GM21528 (cell line): ENCODE measurements around the gene SYNJ1.
"Not testable (repeated sequence)": the region's sequence is repeated elsewhere in the genome, so short reads cannot be mapped to it uniquely, and the experiment has no call there.

Experiments used
- ATAC-seq: cut with Tn5 transposase; IDR thresholded peaks from one replicate; pipeline ENCODE4 v1.9.1; 2021; ENCODE audit warnings: mild to moderate bottlenecking, moderate library complexity; ENCODE audit not compliant: unreplicated experiment, low FRiP score

The SYNJ1 gene

GRCh38 chr21:32626621-32627196 lies 101.1 kb downstream of the SYNJ1 start:
- no peak for ATAC-seq

GRCh38 chr21:32618218-32618617 lies 109.6 kb downstream of the SYNJ1 start:
- ATAC-seq, result not testable (repeated sequence)

GRCh38 chr21:32613436-32614043 lies 114.3 kb downstream of the SYNJ1 start:
- ATAC-seq, result no peak

DNA sequence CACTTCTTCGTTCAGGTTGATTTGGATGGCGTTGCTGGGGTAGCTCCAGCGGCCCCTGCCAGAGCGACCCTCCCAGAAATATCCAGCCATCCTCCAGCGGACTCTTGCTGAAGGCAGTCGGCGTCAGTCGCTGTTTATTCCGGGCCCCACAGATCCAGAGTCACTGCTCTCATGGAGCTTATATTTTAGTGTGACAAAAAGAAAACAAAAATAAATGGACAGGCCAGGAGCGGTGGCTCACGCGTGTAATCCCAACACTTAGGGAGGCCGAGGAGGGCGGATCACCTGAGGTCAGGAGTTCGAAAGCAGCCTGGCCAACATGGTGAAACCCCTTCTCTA lies 114.8 kb downstream of the SYNJ1 start:
- ATAC-seq, result no peak

DNA sequence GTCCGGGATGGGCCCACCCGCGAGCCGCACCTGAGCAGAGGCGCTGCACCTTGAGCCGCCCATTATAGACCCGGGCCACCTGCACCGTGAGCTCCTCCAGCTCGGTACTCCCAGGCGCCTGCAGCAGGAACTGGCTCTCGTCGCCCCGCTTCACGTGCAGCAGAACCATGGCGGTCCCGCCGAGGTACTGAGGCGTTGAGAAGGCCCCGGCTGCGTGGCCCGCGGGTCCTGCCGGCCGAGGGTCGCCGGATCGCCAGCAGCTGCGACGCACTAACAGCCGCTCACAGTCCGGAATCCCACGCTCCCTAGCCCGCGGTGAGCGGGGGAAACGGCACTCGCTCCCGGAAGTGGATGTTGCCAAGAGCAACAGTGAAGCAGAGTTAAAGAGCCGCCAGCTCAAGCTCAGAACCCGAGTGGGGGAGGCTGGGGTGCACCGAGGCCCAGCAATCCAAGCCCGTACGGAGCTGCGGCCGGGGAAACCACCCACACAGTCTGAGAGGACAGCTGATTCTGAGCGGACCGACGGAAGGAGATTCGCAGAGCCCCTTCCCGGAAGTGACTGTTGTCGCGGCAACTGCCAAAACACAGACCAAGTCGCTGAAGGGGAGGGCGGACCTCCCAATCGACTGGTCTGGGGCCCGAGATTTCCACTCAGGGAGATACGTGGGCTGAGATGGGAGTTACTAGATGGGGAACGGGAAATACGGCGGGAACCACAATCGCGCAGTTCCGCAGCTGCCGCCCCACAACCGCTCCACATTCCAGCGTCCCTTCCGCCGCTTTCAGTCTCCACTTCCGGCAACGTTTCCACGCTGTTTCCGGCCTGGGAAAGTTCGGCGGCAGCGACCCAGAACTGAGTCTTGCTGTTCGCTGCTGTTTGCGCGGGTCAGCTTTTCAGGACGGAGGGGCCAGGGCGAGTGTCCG lies 115.5 kb downstream of the SYNJ1 start, which contains the start of gene CFAP298:
Gene CFAP298 (minus strand): TSS at position 303 of the 924 bp plus-strand sequence. CDS start 134 bp downstream, at position 169.
- peak; percentile 94 for ATAC-seq

- ATAC-seq, result peak; percentile 14
Observed at GRCh38 chr21:32611471-32611997, 116.3 kb downstream of the SYNJ1 start.

GRCh38 chr21:32610940-32611339 lies 116.9 kb downstream of the SYNJ1 start:
- ATAC-seq, result not testable (repeated sequence)

DNA sequence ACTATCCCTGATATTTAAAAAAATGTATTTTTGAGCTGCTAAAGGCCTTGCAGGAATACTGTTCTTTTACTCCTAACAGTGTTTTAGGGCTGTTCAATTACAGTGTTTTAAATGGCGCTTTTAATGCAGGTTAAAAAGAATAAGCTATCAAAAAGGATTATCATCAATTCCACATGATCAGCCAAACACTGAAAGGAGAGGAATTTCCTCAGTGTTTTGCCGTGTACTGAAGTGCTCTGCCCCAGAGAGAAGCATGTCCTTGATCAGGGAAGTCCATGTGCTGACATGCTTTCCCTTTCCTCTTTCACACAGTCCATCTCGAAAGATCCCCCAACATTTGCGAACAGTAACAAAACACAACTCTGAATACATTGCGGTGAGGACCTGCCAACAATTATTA lies 119.0 kb downstream of the SYNJ1 start:
- ATAC-seq, result no peak

GRCh38 chr21:32605469-32605868 lies 122.3 kb downstream of the SYNJ1 start:
- ATAC-seq, result no peak

DNA sequence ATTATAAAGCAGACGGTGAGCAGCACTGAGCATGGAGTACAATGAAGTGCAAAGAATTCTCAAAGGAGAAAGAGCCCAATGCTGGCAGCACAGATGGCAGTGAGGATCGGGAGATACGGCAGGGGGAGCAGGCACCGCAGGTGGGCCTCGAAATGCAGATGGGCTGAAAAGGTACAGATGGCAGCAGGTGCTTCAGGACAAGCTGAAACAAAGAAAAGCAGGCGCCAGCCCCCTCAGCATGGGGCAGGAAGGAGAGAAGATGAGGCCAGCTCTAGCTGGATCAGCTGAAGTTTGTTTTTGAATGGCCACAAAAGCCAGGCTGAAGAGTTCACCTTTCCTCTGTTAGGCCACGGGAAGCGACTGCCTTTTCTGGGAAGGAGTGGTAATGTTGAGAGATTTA lies 123.3 kb downstream of the SYNJ1 start:
- ATAC-seq, result no peak

- no peak for ATAC-seq
Observed at GRCh38 chr21:32603131-32603530, 124.7 kb downstream of the SYNJ1 start.

DNA sequence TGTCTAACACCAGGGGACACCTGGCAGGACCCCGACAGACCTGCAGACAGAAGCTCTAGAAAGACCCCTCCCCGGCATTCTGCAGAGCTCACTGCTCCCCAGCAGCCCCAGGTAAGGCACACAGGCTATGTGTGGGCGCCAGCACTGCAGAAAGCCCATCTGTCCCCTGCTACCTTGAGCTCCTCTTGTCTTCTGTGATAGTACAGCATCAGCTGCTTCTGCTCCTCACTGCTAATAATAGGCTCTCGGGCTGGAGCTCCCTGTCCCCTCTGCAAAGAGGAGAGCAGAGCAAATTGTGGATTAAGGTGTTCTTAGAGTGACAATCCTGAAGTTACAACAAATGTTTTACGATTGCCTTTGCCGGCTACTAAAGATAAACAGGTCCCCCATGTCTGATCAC lies 125.7 kb downstream of the SYNJ1 start:
- ATAC-seq, result no peak

DNA sequence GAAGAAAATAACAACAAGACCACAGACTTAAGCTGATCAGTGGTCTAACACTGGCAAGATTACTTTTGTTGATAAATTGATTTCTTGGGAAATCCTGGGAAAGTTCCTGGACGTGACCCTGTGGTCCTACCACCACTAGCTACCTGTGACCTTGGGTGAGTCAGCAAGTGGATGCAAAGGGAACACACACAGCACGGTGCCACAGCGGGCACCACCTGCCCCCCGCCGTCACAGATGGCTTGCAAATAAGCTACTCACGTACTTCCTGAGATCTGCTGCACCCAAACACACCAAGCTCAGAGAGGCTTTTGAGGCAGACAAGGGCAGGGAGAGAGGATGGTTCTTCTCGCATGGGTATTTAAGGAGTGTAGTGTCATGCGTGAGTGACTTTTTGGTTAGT lies 128.3 kb downstream of the SYNJ1 start:
- ATAC-seq, result no peak

GRCh38 chr21:32599091-32599490 lies 128.7 kb downstream of the SYNJ1 start:
- ATAC-seq, result no peak

- no peak for ATAC-seq
Observed at GRCh38 chr21:32597205-32597604, 130.6 kb downstream of the SYNJ1 start.

GRCh38 chr21:32595431-32595830 lies 132.4 kb downstream of the SYNJ1 start:
- no peak for ATAC-seq

GRCh38 chr21:32593690-32594089 lies 134.1 kb downstream of the SYNJ1 start:
- ATAC-seq, result no peak

GRCh38 chr21:32592929-32593502 lies 134.8 kb downstream of the SYNJ1 start:
- ATAC-seq, result no peak

- no peak for ATAC-seq
Observed at GRCh38 chr21:32590130-32590529, 137.7 kb downstream of the SYNJ1 start.

GRCh38 chr21:32587651-32588050 lies 140.2 kb downstream of the SYNJ1 start:
- ATAC-seq, result no peak

DNA sequence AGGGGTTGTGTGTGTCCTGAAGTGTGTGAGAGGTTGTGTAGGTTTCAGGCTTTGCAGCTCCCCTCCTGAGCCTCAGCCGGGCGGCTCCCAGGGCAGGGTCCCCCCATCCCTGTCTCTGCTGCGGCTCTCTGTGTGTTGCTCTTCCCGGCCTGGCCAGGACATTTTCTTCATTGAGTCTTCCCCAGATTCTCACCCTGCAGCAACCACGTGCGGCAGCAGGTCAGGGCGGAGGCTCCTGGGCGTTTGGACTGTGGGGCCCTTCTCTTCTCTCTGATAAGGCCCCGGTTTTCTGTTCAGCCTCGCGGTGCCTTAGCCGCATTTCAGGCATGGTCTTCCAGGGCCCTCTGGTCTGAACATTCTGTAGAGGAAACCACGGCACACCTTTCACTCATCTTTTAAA lies 140.7 kb downstream of the SYNJ1 start:
- no peak for ATAC-seq
